ENCODE results near the gene ISLR.
"Not testable (repeated sequence)": the region's sequence is repeated elsewhere in the genome, so short reads cannot be mapped to it uniquely, and the experiment has no call there.

Gene ISLR

GRCh38 chr15:74137537-74137894, 36.0 kb upstream of the ISLR start:
- DNase-seq, result no peak

DNA sequence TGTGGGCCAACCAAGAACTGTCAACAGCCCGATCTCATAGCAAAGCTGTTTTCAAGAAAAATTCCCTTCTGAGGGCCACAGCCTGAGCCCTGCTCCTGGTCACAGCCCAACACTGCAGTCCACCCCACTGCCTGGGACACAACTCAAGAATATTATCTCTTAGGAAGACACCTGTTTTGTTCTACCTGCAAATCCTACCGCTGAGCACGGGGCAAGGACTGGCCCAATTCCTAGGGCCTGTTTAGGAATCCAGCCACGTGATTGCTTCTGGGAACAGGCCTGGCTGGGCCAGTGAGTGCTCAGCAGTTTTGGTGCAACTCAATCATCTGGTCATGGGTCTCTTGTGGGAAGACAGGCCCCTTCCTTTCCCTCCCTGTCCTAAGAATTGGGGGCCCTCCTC, 34.9 kb upstream of the ISLR start:
- no peak for DNase-seq

DNA sequence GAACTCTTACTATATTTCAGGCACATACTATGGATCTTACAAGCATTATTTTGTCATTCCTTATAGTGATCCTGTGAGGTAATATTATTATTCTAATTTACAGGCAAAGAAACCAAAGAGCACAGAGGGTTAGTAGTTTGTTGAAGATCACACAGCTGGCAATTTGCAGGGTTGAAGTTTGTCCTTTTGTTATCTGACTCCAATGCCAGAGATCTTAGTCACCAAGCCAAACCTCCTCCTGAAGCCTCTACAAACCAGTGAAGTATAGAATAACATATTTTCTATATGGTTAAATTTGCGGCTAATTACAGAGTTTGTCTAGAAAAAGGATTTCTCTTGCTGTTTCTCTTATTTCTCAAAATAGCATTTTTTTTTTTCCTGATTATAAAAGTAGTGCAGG, 31.9 kb upstream of the ISLR start:
- no peak for DNase-seq

- no peak for DNase-seq
These were observed 29.2 kb upstream of the ISLR start for GRCh38 chr15:74144153-74144775.

GRCh38 chr15:74146277-74146800, 27.2 kb upstream of the ISLR start:
- DNase-seq, result no peak

GRCh38 chr15:74147051-74147450, 26.5 kb upstream of the ISLR start:
- DNase-seq, result no peak

GRCh38 chr15:74155766-74156417, 17.6 kb upstream of the ISLR start:
- no peak for DNase-seq

DNA sequence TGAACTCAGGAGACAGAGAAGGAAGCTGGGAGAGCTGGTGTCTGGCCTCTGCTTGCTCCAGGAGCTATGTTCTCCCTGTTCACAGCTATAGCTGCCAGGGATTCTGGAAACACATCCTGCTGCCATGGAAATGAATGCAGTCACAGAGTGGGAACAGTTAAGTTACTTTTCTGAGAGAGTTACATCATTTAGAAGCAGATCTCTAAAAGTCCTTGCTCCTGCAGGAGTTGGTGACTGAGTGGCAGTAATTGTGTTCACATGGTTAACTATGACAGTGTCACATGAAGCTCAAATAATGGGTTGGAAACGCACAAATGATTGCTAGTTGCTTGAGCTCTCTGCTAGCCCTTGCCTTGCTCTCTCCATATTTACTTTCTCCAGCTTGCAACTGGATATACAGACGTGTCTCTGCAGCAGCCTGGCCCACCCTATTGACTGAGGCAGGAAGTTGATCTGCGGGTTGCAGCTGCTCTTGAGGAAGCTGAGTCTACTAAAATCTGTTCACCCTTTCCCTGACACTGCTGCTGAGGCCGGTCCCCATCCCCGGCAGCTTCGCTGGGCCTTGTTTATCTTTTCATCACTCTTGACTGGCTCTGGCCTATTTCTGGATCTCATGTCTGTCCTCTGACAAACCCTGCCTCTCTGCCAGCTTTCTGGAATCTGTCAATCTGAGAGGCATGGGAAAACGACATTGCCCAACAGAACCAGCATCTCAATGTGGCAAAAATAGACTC, 16.7 kb upstream of the ISLR start:
- no peak for DNase-seq

DNA sequence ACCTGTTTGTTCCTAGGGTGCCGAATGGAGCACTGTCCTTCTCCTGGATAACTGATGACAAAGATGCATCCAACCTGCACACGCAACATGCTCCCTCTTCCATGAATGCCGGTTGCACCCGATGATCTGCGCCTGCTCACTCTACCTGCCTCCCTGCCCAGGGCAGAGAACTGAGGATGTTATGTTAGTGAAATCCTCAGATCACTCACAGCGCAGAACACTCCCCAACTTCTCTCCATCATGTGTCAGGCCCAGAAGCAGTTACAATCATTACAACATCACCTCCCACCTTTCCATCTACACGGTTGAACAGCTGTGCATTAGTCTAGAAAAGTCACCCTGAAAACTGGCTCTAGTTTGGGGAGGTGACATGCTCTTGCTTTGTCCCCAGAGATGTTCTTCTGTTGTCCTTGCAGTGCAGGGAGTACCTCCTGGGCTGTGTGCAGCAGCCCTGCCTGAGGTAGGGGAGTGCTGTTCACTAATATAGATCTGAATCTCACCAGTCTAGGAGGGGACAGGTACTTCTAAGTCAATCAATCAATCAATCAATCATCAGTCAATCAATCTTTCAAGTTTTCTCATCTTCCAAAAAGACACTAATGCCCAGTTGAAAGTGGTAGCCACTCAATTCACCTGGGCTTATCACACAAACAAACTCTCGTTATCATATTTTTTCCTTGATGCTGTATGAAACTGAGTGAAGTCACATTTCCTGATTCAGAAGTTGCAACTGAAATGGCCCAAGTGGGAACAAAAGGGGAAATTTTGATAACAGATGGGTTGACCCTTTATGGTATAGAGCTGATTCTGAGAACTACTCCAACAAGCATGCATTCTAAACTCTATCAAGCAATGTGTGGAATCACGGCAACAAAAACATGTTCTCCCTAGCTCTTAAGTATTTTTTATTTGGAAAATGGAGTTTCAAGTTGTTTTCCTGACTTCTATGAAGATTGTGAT, 15.4 kb upstream of the ISLR start:
- no peak for DNase-seq

DNA sequence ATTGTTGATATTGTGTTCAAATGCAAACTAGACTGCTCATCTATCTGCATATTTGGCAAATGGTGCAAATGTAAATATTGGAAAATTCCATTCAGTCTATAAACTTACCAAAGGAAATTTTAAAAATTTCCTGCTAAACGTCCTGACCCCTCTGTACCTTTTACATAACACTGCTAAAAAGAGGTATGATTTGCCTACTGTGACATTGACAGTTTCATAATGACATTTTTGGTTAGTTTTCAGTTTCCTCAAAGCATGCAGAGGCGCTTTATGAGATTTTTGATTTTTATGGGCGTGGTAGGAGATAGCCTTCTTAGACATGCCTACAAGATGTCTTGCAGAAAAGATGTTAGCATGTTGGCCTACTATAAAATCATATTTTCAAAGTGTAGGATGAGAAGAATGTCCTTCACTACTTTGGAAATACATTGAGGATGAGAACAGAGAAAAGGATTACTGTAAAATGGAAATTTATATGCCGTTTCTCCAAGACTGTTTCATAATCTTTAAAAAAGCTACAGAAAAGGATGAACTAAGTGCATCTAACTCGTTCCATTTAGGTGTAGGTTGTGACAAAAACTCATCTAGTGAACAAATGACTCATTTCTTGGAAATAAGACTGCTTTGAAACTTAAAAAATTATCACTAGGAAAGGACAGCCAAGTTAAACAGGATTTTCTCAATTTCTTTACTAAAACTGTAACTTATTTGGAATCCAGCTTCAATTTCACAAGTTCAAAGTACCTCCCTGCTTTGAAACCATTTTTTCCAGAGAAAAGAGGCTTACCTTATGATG, 14.5 kb upstream of the ISLR start:
- no peak for DNase-seq

DNA sequence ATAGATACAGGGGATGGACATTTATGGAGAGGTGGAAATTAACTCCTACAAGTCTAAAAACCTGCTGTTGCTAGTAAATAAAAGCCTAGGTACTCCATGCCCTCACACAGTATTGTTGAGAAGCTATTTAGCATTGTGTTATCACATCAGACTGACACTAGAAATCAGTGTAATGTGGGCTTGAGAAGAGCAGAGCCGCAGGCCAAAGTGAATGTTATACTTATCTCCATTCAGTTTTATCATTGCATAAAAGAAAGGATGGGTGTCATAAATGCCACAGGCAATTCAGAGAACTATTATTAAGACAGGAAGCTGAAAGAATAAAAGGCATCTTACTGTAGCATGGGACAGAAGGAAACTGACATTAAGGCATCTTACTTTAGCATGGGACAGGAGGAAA, 13.7 kb upstream of the ISLR start:
- no peak for DNase-seq

- not testable (repeated sequence) for DNase-seq
These were observed 13.1 kb upstream of the ISLR start for GRCh38 chr15:74160390-74160789.

DNA sequence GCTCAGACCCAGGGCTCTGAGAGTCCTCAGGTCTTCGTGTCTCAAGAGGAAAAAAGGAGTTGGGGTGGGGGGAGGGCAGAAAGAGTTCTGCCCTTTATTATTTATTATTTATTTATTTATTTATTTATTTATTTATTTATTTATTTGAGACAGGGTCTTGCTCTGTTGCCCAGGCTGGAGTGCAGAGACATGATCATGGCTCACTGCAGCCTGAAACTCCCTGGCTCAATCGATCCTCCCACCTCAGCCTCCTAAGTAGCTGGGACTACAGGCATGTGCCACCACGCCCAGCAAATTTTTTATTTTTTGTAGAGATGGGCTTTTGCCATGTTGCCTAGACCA, 11.3 kb upstream of the ISLR start:
- not testable (repeated sequence) for DNase-seq

DNA sequence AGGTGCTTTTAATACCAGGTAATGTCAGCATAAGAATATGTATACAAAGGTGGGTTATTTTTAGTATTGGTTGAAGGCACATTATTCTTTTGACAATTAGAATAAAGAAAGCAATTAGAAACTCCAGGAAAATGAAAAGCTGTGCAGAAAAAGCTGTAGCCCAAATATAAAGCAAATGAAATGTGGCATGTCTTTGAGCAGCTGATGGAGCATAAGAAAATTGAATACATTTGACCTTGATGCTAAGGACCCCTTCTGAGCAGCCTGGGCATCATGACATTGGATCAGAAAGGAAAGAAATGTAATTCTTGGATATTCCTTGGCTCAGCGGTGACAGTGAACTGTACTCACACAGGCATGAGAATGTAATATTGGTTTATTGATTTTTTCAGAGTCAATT, 8.0 kb upstream of the ISLR start:
- DNase-seq, result no peak

- DNase-seq, result no peak
These were observed 5.6 kb upstream of the ISLR start for GRCh38 chr15:74167891-74168331.

DNA sequence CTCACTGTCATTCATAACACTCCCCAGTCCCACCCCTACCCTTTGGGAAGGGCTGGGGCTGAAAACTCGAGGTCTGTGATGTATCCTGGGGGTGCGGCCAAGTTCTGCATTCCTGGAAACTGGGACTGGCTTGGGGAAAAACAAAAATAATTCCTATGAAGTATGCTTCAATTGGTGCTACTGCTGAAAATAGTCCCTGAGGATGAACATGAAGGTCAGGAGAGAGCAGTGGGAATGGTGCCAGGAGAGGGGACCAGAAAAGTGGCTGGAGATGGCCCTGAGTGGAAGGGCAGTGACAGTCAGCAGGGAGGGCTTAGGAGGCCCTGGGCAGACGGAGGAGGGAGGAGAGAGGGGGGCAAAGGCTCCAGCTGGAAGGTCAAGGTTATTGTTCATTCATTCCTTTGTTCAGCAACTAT, 4.8 kb upstream of the ISLR start:
- DNase-seq, result no peak

DNA sequence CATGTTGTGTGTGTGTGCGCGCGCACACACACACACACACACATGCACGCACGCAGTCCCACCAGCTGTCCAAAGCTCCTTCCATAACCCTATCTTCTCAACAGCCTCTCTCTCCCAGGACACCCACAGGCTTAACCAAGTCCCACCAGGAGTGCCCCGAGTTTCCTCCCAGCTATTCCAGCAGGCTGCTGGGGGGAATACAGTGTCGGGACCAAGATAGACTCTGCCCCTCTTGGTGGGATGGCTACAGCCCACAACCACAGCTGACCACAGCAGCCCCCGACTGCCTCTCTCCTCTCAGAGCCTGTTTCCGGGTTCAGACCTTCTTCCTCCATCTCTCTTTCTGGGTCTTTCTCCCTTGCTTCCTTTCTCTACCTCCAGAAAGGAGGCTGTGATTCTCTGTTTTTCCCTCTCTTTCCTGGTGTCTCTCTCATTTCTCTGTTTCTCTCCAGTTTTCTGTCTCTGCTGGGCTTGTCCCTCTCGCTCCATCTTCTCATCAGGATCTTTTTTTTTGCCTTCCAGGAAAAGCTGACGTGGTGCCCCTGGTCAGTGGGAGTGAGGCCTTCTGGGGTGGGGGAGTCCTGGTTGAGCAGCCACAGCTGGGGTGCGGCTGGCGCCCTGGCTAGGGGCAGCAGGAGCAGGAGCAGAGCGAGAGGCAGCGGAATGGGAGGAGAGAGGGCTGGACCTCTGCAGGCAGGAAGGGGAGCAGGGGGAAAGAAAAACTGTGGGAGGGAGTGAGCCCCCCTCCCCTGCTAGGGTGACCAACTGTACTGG, 3.3 kb upstream of the ISLR start:
- no peak for DNase-seq

GRCh38 chr15:74170875-74171578, 2.5 kb upstream of the ISLR start:
- DNase-seq, result no peak

GRCh38 chr15:74171965-74172541, 1.5 kb upstream of the ISLR start:
- DNase-seq, result no peak

Data from suppressor macrophage (primary cell).